ENCODE results near the gene PBLD.
"Not testable (repeated sequence)": the region's sequence is repeated elsewhere in the genome, so short reads cannot be mapped to it uniquely, and the experiment has no call there.

The PBLD gene

GRCh38 chr10:68284062-68285001 lies 48.4 kb downstream of the PBLD start:
- intact Hi-C loops (cut with DNase I), result no loop called here
- no peak for DNase-seq

- intact Hi-C loops (cut with DNase I), result no loop called here
- no peak for DNase-seq
Measured at GRCh38 chr10:68280758-68281157, 52.0 kb downstream of the PBLD start.

- intact Hi-C loops (cut with DNase I); DNase-seq: not testable (repeated sequence)
Measured at GRCh38 chr10:68278906-68279753, 53.6 kb downstream of the PBLD start.

- intact Hi-C loops (cut with DNase I), result not testable (repeated sequence)
Measured at GRCh38 chr10:68277814-68278213, 54.9 kb downstream of the PBLD start.

GRCh38 chr10:68276224-68276623 lies 56.5 kb downstream of the PBLD start:
- DNase-seq, result no peak
- intact Hi-C loops (cut with DNase I), result no loop called here

More at GRCh38 chr10:68277814-68278213, 54.9 kb downstream of the PBLD start:
- not testable (repeated sequence) for DNase-seq

GRCh38 chr10:68275600-68276126 lies 57.1 kb downstream of the PBLD start:
- DNase-seq, result no peak
- intact Hi-C loops (cut with DNase I), result no loop called here

GRCh38 chr10:68272833-68273232 lies 59.9 kb downstream of the PBLD start:
- intact Hi-C loops (cut with DNase I), result no loop called here
- DNase-seq, result no peak

GRCh38 chr10:68271196-68271882 lies 61.4 kb downstream of the PBLD start:
- no peak for DNase-seq
- intact Hi-C loops (cut with DNase I), result no loop called here

- DNase-seq, result no peak
- intact Hi-C loops (cut with DNase I), result no loop called here
Measured at GRCh38 chr10:68269562-68270290, 63.0 kb downstream of the PBLD start.

GRCh38 chr10:68261132-68261856 lies 71.4 kb downstream of the PBLD start:
- DNase-seq, result peak in 7 of 10 donors; percentile 21 to 90 (median 65)
- intact Hi-C loops (cut with DNase I), result no loop called here

- intact Hi-C loops (cut with DNase I), result no loop called here
Measured at GRCh38 chr10:68253346-68253745, 79.4 kb downstream of the PBLD start.

GRCh38 chr10:68251625-68252495 lies 80.9 kb downstream of the PBLD start:
- no peak for DNase-seq
- intact Hi-C loops (cut with DNase I), result no loop called here

More at GRCh38 chr10:68253346-68253745, 79.4 kb downstream of the PBLD start:
- DNase-seq, result no peak

- intact Hi-C loops (cut with DNase I), result no loop called here
- no peak for DNase-seq
Measured at GRCh38 chr10:68251151-68251550, 81.6 kb downstream of the PBLD start.

GRCh38 chr10:68249297-68249696 lies 83.4 kb downstream of the PBLD start:
- intact Hi-C loops (cut with DNase I), result no loop called here
- no peak for DNase-seq

- no peak for DNase-seq
- intact Hi-C loops (cut with DNase I), result no loop called here
Measured at GRCh38 chr10:68247931-68248330, 84.8 kb downstream of the PBLD start.

GRCh38 chr10:68246397-68246796 lies 86.3 kb downstream of the PBLD start:
- intact Hi-C loops (cut with DNase I); DNase-seq: not testable (repeated sequence)

- intact Hi-C loops (cut with DNase I), result no loop called here
- DNase-seq, result no peak
Measured at GRCh38 chr10:68242051-68242450, 90.7 kb downstream of the PBLD start.

- DNase-seq, result no peak
- intact Hi-C loops (cut with DNase I), result no loop called here
Measured at GRCh38 chr10:68239596-68240150, 93.1 kb downstream of the PBLD start.
